Astrocyte of the hippocampus (primary cell): Measurements from ENCODE around the gene PEPD.

Experiments
- DNase-seq: peaks from one replicate; pipeline ENCODE4 v3.0.0; 2011; ENCODE audit warnings: low read depth, low spot score

PEPD gene

GRCh38 chr19:33473653-33474305 lies 47.8 kb downstream of the PEPD start:
- peak; percentile 57 for DNase-seq

GRCh38 chr19:33472691-33473652 lies 48.6 kb downstream of the PEPD start:
- peak; percentile 96 for DNase-seq

DNA sequence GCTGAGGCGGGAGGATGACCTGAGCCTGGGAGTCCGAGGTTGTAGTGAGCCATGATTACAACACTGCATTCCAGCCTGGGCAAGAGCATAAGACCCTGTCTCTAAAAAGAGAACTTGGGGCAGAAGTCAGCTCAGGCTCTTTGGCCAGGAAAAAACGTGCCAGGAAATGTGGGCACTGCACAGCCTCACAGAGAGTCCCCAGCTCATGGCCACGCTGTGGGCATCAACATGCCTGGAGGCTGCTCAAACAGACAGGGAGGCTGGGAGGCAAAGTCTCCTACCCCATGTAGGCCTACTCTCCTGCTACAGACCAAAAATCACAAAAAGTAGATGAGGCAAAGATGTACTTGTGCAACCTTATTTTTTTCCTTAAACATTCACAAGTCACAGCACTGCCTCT lies 49.4 kb downstream of the PEPD start:
- DNase-seq = no peak

DNA sequence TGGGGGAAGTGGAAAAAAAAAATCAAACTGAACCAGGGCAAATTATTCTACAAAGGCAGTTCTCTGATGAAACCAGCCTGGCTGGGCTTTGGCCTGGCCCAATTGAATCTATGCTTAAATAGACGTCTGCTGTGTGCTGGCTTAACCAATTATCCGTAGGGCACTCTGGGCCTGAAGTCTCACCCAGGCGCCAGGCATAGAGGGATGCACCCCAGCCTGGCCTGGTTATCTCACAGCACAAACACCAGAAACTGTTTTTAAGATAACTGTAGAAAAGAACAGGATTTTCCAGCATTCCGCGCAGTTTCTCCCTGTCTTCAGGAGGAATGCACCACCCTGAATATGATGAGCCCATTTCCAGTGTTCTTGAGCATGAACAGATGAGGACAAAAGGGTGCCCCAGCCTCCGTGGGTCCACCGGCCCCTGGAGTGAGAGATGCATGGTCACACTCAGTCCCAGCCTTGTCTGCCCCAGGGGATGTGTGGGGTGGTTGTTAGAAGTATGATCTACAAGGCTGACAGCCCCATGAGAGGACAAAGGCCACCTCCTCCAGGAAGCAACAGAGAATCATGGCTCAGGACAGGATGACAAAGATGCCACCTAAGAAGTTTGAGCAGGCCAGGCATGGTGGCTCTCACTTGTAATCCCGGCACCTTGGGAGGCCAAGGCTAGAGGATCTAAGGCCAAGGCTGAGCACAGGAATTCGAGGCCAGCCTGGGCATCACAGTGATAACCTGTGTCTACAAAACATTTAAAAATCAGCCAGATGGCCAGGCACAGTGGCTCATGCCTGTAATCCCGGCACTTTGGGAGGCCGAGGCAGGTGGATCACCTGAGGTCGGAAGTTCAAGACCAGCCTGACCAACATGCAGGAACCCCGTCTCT lies 50.2 kb downstream of the PEPD start:
- no peak for DNase-seq

DNA sequence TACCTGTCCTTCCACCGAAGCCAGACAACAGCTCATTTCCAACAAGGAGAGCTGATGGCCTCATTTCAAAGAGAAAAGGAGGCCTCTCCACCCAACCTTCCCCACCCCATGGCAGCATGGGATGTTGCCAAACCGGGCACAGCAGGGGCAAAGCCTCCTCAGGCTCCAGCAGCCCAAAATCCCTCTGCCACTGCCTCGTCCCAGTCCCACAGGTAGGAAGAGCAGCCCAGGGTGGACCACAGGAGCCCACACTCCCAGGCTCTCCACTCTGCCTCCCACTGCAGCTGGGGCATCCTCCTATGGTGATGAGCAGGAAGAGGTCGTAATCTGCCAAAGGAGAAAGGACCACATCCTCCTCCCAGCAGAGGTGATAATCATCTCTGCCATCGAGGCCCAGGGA lies 50.9 kb downstream of the PEPD start:
- no peak for DNase-seq

DNA sequence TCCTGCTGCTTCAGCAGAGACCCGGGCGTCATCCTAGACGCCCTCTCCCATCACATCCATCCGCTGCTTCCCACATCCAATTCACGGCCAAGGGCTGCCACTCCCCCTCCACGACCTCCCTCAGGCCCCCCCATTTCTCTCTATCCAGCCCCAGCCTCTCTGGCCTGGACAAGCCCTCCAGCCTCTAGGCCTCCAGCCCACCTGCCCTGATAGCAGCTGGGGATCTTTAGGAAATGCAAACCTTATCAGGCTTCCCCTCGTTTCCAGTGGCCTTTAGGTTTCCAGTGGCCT lies 51.6 kb downstream of the PEPD start:
- DNase-seq = no peak

DNA sequence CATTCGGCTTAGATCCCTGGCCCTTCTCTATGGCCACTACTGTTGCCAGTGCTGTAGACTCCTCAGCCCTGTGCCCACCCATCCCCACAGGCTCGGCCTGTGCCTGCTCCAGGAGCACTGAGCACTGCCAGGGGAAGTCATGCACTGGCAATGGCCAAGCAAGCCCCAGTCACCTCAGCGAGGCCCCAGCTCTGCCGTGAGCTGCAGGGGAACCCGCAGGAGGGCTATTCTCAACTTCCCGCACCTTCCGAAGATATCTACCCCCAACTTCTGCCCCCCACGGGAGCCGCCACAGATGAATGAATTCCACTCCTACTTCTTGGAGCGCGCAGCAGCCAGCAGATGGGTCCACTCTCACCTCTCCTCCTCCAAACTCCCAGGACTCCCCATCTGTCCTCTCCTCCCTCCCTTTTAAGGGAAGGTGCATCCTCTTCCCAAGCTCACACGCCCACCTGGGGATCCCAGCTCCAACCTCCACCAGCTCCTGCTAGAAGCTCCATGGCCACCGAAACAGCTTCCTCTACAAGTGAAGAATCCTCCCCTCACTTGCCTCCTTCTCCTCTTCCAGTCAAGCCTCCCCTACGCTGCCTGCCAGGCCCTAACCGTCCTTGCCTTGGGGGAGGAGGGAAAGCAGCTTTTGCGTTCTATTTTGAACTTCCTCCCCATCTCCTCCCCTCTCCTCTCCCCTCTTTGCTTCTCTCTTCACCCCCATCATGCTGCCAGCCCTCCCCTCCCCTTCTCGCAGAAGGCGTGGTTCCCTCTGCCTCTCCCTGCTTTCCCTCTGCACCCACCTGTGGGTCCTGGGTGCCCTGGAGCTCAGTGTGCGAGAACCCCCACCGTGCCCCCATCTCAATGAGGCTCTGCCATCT lies 52.2 kb downstream of the PEPD start:
- no peak for DNase-seq

DNA sequence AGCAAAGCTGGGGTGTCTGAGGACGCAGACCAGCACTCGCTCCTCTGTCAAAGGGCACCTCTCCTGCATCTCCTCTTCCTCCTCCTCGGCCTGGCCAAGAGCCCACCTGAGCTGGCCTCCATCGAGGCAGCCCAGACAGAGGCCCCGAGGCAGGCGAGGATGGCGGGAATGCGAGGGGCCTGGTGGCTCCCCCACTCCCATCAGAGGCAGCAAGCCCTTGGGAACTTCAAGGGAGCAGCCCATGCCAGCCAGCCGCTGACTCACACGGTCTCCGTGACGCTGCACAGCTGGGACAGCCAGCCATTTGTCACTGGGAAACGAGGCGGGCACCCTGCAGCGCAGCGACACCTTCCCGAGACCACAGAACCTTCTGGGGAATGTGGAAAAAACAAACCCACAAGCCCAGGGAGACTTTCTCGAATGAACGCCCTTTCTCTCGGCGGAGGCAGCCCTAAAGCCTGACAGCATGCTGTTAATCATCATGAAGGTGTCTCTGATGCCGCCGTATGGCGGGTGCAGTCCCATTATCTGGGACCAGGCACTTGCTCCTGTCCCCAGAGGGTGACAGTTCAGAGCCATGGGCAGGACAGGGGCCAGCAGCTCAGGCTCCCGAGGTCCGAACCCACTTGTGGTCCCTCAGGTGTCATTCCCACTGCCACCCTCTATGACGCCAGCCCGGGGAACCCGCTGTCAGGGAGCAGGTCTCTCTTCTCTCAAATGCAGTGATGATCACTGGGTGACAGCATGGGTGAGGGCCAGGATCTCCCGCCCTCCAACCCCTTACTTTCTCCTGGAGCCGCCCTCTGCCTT lies 53.0 kb downstream of the PEPD start:
- DNase-seq = peak; percentile 90

DNA sequence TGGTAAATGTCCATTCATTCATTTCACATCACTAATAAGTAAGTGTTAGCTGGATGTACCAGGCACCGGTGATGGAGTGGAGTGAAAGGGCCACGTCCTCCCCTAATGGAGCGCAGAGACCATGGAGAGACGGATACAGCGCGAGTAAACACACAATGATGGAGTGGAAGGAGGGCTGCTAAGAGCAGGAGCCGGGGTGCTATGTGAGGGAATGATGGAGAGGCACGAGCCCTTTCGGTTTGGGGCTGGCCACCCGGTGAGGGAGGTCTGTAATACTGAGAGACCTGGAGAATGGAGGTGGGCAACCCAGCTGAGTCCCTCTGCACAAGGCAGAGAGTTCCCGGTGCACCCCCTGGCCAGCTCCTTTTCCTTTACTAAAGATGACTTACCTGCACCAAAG lies 53.7 kb downstream of the PEPD start:
- DNase-seq = no peak

DNA sequence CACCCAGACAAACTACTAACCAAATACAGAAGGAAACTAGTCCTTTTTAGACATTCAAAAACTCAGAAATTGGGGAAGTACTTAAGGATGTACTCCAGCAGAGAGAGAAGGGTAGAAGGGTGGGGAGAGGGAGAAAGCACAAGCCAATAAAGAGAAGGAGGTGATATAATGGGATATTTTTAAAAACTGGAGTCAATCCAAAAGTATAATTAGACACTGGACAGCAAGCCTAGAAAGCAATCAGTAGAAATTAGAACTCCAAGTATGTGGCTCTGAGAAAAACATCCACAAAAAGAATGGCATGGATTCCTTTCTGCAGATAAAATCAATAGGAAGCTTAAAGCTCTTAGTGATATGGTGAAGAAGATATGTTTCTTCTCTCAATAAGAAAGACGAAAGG lies 55.8 kb downstream of the PEPD start:
- no peak for DNase-seq

GRCh38 chr19:33465371-33465770 lies 56.2 kb downstream of the PEPD start:
- no peak for DNase-seq

DNA sequence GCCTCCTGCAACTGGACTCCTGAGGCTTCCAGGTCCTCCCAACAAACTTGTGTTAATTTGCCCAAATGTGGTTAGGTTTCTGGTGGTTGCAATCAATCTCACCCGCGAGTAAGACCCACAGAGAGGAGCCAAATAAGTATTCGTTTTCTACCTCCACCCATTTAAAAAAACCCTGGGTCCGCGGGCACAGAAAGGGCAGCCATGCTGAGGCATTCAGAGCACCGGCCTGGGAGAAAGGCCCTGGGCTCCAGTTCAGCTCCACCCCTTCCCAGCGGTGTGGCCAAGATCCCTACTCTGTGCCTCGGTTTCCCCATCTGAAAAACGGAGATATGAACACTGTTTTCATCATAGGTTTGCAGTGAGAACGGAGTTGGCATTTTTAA lies 56.9 kb downstream of the PEPD start:
- DNase-seq = no peak

GRCh38 chr19:33464010-33464732 lies 57.4 kb downstream of the PEPD start:
- no peak for DNase-seq

- DNase-seq = peak; percentile 23
Observed at GRCh38 chr19:33463199-33463598, 58.4 kb downstream of the PEPD start.

DNA sequence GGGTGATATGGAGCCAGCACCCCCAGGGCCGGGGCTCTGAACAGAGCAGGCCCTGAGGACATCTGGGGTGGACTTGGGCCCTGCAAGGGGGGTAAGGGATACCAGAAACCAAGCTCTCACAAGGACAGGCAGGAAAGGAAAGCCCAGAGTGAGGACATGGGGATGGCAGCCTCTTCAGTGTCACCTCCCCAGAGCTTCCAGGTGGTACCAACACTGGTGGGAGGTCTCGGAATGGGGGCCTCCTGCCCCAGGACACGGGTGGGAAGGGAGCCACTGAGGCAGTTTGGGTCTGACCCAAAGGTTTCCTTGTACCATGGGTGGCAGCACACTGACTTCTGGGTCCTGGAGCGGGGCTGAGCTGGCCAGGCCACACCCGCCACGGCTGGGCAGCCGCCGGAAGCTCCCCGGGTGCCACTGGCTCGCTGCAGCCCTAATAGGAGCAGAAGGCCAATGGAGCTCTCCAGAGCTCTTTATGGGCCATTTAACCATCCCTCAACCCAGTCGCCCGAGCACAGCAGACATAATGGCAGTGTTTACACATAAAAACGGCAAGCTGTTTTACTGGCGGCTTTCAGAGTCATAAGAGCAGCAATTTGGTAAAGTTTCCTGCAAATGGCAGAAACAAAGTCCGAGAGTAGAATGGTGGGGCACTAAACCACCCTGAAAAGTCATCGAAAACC lies 59.3 kb downstream of the PEPD start:
- DNase-seq = no peak

GRCh38 chr19:33461256-33462111 lies 60.1 kb downstream of the PEPD start:
- no peak for DNase-seq

DNA sequence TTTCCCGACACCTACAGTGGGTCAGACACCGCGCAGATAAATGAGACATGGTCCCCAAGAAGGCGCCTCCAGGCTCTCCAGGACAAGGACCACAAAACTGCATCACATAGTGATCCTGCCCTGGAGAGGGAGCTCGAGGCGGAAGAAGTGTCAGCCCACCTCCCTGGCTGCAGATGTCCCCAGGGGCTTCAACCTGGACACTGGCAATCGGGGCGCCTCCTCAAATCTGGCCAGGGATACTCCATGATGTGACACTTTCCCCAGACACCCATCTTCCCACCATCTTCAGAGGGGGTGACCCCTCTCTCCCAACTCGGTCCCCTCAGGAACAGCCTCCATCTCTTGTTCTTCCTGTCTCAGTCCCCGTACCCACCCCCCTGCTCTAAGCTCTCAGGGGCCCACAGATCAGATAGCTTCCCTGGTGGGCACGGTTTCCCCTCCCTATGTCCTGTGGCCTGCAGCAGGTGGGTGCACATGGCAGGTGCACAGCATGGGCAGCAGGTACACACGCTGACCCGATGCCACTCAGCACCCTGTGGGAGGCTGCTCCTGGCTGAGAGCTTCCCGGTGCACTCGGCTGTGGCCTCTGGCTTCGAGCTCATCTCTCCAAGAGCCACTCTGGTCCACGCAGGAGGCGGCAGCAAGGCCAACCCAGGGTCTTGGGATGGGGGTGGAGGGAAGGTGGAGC lies 61.2 kb downstream of the PEPD start:
- no peak for DNase-seq
